ENCODE measurements around the gene BICDL1.

BICDL1 gene

DNA sequence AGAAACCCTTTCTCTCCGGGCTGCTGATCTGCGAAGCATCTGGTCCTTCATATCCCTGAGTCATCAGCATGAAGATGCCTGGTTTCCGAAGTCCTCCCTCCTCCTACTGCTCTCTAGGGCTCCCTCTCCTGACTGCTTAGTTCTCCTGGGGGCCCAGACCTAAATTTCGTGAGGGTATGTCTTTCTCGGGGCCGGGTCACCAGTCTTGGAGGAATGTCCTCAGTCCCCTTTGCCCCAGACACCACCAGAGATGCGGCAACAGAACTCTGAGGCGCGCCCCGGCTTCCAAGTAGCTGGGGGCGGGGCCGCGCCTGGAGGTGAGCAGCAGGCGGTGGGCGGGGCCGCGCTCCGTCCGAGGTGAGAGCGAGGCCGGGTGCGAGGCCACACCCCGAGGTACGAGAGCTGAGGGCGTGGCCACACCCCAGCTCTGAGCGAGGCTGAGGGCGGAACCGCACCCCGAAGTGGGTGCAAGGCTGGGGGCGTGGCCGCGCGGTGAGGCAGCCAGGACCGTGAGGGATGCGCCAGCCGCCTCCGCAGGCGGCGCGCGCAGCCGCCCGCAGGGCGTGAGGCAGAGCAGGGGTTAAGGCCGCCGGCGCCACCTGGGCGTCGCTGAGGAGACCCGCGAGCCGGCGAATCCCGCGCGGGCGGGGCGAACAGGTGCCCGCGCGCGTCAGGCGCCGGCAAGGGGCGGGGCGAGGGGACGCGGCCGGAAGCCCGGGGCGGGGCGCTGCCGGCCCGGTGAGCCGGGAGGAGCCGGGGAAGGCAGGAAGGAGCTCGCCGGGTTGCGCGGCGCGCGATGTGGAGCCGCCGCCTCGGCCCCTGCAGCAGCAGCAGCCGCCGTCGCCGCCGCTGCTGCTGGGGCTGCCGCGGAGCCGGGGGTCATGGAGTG is at the start of gene BICDL1:
Gene BICDL1, plus strand, starts transcription at position 765 of the 889 bp plus-strand sequence. CDS start 633 bp downstream, outside the sequence.
- peak within 1 kb of the TSS; percentile 92 for H3K27ac ChIP-seq
- TF ChIP-seq CTCF (IDR thresholded peaks at IDR 0.05) (peak; percentile 75), ZFX (IDR thresholded peaks at IDR 0.05; ENCODE audit: borderline replicate concordance) (no peak)

DNA sequence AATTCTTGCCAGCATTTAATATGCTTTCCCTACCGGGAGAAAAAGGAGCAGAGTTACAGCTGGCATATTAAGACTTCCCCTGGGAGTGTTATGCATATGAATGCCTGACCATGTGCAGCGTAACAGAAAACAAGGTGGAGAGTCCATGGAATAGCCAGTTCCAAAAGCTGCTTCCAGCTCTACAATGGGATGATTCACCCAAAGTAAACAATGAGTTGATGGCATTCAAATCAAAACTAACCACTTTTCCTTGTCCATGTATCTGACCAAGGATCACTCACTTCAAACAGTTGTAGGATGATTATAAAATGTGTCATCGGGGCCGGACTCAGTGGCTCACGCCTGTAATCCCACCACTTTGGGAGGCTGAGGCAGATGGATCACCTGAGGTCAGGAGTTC is 48.1 kb upstream of the BICDL1 start:
- H3K27ac ChIP-seq, result no peak overlapping the region

DNA sequence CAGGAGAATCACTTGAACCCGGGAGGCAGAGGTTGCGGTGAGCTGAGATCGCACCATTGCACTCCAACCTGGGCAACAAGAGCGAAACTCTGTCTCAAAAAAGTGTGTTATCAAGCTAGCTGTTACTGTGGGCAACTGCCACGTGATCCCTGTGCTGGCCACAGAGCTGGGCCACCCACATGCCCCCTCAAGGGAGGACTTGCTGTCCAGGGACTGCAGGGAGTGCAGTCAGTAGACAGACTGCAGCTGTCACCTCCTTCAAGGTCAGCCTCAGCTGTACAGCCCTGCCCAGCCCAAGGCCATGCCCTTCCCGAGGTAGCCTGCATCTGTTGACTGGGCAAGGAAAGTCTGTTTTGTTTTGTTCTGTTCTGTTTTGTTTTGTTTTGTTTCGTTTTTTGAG is 46.6 kb upstream of the BICDL1 start:
- TF ChIP-seq CTCF (IDR thresholded peaks at IDR 0.05) (no peak), ZFX (IDR thresholded peaks at IDR 0.05; ENCODE audit: borderline replicate concordance) (no peak)
- H3K27ac ChIP-seq, result no peak overlapping the region

More for the DNA sequence above, 48.1 kb upstream of the BICDL1 start:
- TF ChIP-seq CTCF (IDR thresholded peaks at IDR 0.05), result no peak
- no peak for TF ChIP-seq ZFX (IDR thresholded peaks at IDR 0.05; ENCODE audit: borderline replicate concordance)

- TF ChIP-seq ZFX (IDR thresholded peaks at IDR 0.05; ENCODE audit: borderline replicate concordance) (no peak), CTCF (IDR thresholded peaks at IDR 0.05) (no peak)
- H3K27ac ChIP-seq, result no peak overlapping the region
Observed at GRCh38 chr12:119946213-119946612, 42.8 kb upstream of the BICDL1 start.

DNA sequence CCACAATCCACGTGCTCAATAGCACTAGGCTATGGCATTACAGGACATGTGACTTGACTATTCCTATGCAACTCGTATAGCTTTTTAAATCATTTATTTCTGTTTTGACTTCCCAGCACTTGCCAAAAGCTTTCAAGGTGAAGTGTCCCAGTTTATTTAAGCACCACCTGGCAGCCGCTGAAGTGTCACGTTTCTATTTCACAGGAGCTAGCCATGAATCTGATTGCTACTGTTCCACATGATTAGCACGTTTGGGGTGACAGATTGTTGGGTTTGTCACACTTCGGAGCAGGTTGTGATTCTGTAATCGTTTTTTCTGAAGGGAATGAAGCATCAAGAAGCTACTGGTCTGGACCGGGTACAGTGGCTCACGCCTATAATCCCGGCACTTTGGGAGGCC is 39.9 kb upstream of the BICDL1 start:
- H3K27ac ChIP-seq, result no peak overlapping the region
- TF ChIP-seq CTCF (IDR thresholded peaks at IDR 0.05) (no peak), ZFX (IDR thresholded peaks at IDR 0.05; ENCODE audit: borderline replicate concordance) (no peak)

- TF ChIP-seq ZFX (IDR thresholded peaks at IDR 0.05; ENCODE audit: borderline replicate concordance) (no peak), CTCF (IDR thresholded peaks at IDR 0.05) (no peak)
- H3K27ac ChIP-seq, result no peak overlapping the region
Observed at GRCh38 chr12:119949594-119949993, 39.4 kb upstream of the BICDL1 start.

GRCh38 chr12:119956047-119956446 is 33.0 kb upstream of the BICDL1 start:
- H3K27ac ChIP-seq, result no peak overlapping the region
- no peak for TF ChIP-seq ZFX (IDR thresholded peaks at IDR 0.05; ENCODE audit: borderline replicate concordance)
- TF ChIP-seq CTCF (IDR thresholded peaks at IDR 0.05), result 0 out of 2 replicates have a peak, but pooled peaks have one; percentile 19

Measured in 22Rv1 (cell line).